ENCODE measurements around the gene ZNF444. TPM values are rescaled to one million over a fixed set of nuclear protein-coding genes. Genes with fewer than 3 reads are reported as not detected.

The ZNF444 gene
- polyA plus RNA-seq, 1 donor (not counting 4 experiments of a cell fraction or from before 2014, with no cell fraction given): 9.1 TPM

DNA sequence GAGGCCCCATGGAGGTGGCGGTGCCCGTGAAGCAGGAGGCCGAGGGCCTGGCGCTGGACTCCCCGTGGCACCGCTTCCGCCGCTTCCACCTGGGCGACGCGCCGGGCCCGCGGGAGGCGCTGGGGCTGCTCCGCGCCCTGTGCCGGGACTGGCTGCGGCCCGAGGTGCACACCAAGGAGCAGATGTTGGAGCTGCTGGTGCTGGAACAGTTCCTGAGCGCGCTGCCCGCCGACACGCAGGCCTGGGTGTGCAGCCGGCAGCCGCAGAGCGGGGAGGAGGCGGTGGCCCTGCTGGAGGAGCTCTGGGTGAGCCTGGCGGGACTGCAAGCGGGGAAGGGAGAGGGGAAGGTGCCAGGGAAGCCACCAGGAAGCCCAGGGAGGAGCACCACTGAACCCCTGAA lies 5.8 kb downstream of the ZNF444 start:
- Histone ChIP-seq H3K4me3 (ENCODE audit: control insufficient read depth in 2 of 3, extremely low read depth in 1 of 3, insufficient read depth in 2 of 3, low read depth in 1 of 3, low read length in 3 of 3) (no peak overlapping the region), H3K4me1 (ENCODE audit: control insufficient read depth, extremely low read depth, insufficient read depth, low read length) (peaks cover 2% of the 10 kb centered on the region), H3K9me3 (ENCODE audit: control insufficient read depth, low read depth, low read length) (no peaks in the 10 kb centered on the region), H3K79me2 (ENCODE audit: control insufficient read depth, insufficient read depth, low read length) (peaks cover 33% of the 10 kb centered on the region), H3K9me1 (ENCODE audit: control insufficient read depth, extremely low read depth, insufficient read depth, low read length) (no peaks in the 10 kb centered on the region), H3K36me3 (ENCODE audit: control insufficient read depth in 2 of 2, extremely low read depth in 1 of 2, insufficient read depth in 2 of 2, low read length in 2 of 2) (peaks cover 9 to 13% of the 10 kb centered on the region in 2 experiments), H3K9ac (ENCODE audit: control insufficient read depth, extremely low read depth, insufficient read depth, low read length) (no peak overlapping the region), H3K4me2 (ENCODE audit: control insufficient read depth, extremely low read depth, insufficient read depth, low read depth, low read length) (no peak overlapping the region), H4K20me1 (ENCODE audit: control insufficient read depth, extremely low read depth, insufficient read depth, low read length) (no peaks in the 10 kb centered on the region), H3K27ac (ENCODE audit: control insufficient read depth, insufficient read depth, low read length) (no peak overlapping the region), H3K27me3 (ENCODE audit: control insufficient read depth, extremely low read depth, insufficient read depth, low read length) (no peaks in the 10 kb centered on the region), H2AFZ (ENCODE audit: control insufficient read depth, low read length) (no peak overlapping the region)
- FAIRE-seq (no peak), DNase-seq (ENCODE audit: low read depth, low spot score) (no peak)
- TF ChIP-seq, protein P1, sequence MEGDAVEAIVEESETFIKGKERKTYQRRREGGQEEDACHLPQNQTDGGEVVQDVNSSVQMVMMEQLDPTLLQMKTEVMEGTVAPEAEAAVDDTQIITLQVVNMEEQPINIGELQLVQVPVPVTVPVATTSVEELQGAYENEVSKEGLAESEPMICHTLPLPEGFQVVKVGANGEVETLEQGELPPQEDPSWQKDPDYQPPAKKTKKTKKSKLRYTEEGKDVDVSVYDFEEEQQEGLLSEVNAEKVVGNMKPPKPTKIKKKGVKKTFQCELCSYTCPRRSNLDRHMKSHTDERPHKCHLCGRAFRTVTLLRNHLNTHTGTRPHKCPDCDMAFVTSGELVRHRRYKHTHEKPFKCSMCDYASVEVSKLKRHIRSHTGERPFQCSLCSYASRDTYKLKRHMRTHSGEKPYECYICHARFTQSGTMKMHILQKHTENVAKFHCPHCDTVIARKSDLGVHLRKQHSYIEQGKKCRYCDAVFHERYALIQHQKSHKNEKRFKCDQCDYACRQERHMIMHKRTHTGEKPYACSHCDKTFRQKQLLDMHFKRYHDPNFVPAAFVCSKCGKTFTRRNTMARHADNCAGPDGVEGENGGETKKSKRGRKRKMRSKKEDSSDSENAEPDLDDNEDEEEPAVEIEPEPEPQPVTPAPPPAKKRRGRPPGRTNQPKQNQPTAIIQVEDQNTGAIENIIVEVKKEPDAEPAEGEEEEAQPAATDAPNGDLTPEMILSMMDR (optimal IDR thresholded peaks at IDR 0.05 in 1 of 3, IDR thresholded peaks at IDR 0.05 in 1 of 3, conservative IDR thresholded peaks at IDR 0.05 in 1 of 3; ENCODE audit: extremely low read depth in 1 of 3, insufficient read depth in 2 of 3, low read length in 3 of 3): no peak
- no peak for TF ChIP-seq EZH2 (IDR thresholded peaks at IDR 0.05; ENCODE audit: low read length)
- dilution Hi-C loops (cut with MboI; ENCODE audit: extremely low pct_ligation_motif_present, low sequenced_read_pairs): no loop called here

DNA sequence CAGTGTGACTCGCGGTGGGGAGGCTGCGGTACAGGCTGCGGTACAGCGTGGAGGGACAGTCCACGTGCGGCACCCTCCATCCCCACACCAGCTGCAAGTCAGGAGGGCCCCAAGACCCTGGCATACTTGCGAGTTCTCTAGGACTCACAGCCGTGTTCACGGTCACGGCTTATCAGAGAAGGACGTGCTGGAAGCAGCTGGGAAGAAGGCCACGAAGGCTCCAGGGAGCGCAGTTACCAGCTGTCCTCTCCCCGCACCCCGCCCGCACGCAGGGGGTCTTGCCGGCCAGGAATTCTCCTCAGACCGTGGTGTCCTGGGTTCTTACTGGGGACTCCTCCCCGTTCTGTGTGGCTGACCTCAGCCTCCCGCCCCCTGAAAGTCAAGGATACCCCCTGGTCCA lies 6.2 kb downstream of the ZNF444 start:
- Histone ChIP-seq H2AFZ (ENCODE audit: control insufficient read depth, low read length) (no peak overlapping the region), H3K4me2 (ENCODE audit: control insufficient read depth, extremely low read depth, insufficient read depth, low read depth, low read length) (no peak overlapping the region), H3K36me3 (ENCODE audit: control insufficient read depth in 2 of 2, extremely low read depth in 1 of 2, insufficient read depth in 2 of 2, low read length in 2 of 2) (peaks cover 9 to 13% of the 10 kb centered on the region in 2 experiments), H3K9me3 (ENCODE audit: control insufficient read depth, low read depth, low read length) (no peaks in the 10 kb centered on the region), H3K9me1 (ENCODE audit: control insufficient read depth, extremely low read depth, insufficient read depth, low read length) (no peaks in the 10 kb centered on the region), H3K79me2 (ENCODE audit: control insufficient read depth, insufficient read depth, low read length) (peaks cover 29% of the 10 kb centered on the region), H3K27ac (ENCODE audit: control insufficient read depth, insufficient read depth, low read length) (no peak overlapping the region), H4K20me1 (ENCODE audit: control insufficient read depth, extremely low read depth, insufficient read depth, low read length) (no peaks in the 10 kb centered on the region), H3K27me3 (ENCODE audit: control insufficient read depth, extremely low read depth, insufficient read depth, low read length) (no peaks in the 10 kb centered on the region), H3K9ac (ENCODE audit: control insufficient read depth, extremely low read depth, insufficient read depth, low read length) (no peak overlapping the region), H3K4me1 (ENCODE audit: control insufficient read depth, extremely low read depth, insufficient read depth, low read length) (no peaks in the 10 kb centered on the region), H3K4me3 (ENCODE audit: control insufficient read depth in 2 of 3, extremely low read depth in 1 of 3, insufficient read depth in 2 of 3, low read depth in 1 of 3, low read length in 3 of 3) (no peak overlapping the region)
- TF ChIP-seq EZH2 (IDR thresholded peaks at IDR 0.05; ENCODE audit: low read length): no peak
- TF ChIP-seq, protein P1 (optimal IDR thresholded peaks at IDR 0.05 in 1 of 3, IDR thresholded peaks at IDR 0.05 in 1 of 3, conservative IDR thresholded peaks at IDR 0.05 in 1 of 3; ENCODE audit: extremely low read depth in 1 of 3, insufficient read depth in 2 of 3, low read length in 3 of 3): no peak
- dilution Hi-C loops (cut with MboI; ENCODE audit: extremely low pct_ligation_motif_present, low sequenced_read_pairs): no loop called here
- DNase-seq (ENCODE audit: low read depth, low spot score) (no peak), FAIRE-seq (no peak)

Data from keratinocyte (primary cell).